Stimulated activated CD8-positive, alpha-beta memory T cell treated with anti-CD3 and anti-CD28 coated beads, Interleukin-12 subunit alpha, Interleukin-12 subunit beta, amount 100 ng/mL, for 24 hours (primary cell): ENCODE measurements around the gene PKP1.

ENCODE experiments used
- DNase-seq: peaks from one replicate; pipeline ENCODE4 v3.0.0-alpha.2; 2020; ENCODE audit errors: extremely low read depth

PKP1 gene

DNA sequence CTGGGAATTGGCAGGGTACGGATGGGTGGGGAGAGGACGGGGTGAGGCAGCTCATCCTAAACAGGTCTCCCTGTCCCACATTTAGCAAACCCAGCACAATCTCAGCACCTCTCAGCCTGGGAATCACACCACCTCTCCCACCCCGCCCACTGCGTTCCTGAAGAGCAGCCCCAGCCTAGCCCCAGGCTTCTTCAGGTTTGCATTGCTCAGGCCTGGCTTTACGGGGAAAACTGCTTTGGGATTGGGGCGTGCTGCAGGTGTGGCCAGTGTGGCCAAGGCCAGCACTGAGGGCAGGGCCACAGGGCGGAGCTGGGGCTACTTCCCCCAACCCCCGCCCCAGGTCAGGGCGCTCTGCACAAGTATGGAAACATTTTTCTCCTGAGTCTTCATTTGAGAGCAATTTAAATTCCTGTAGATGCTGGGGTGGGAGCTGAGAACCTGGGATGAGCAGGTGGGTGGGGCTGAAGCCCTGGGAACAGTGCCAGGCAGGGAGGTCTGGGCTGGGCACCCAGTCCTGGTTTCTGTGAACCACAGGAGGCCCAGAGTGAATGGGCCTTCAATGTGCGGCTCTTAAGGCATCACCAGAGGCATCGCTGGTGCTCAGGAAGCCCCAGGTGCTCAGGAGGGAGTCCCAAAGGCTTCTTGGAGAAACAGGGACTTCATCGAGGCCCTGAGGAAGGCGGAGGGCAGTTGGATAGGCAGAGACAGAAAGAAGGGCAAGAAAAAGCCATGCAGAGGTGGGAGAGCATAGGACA lies 70.1 kb downstream of the PKP1 start:
- no peak for DNase-seq

DNA sequence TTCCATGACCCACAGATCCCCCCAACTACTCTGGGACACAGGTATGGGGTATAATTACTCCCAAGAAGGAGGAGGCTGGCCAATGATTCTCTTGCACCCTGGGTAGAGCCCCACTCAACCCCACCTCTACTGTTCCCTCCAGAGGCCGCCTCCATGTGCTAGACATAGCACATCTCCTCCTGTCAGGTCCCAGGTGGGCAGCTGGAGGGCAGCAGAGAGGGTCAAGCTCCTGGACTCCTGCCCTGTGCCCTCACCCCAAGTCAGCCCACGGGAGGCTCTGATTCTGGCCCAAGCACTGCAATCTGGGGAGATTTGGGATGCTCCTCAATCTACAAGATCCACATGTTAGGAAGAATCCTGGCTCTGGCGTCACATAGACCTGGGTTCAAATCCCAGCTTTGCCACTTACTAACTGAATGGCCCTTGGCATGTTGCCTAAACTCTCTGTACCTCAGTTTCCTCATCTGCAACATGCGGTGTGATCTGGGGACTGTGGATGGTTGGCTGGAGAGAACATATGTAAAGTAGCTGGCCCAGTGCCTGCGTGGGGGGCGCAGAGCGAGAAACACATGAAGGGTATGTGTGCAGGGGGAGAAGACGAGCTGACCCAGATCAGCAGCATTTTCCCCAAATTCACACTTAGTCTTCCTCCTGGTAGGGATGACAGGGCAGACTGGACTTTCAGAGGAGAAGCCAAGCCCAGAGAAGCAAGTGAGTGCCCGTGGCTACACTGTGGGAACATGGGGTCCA lies 71.0 kb downstream of the PKP1 start:
- DNase-seq = no peak

GRCh38 chr1:201354901-201355295 lies 71.6 kb downstream of the PKP1 start:
- no peak for DNase-seq

GRCh38 chr1:201355471-201355870 lies 72.2 kb downstream of the PKP1 start:
- DNase-seq = no peak

- DNase-seq = no peak
Measured at GRCh38 chr1:201356236-201356635, 72.9 kb downstream of the PKP1 start.

DNA sequence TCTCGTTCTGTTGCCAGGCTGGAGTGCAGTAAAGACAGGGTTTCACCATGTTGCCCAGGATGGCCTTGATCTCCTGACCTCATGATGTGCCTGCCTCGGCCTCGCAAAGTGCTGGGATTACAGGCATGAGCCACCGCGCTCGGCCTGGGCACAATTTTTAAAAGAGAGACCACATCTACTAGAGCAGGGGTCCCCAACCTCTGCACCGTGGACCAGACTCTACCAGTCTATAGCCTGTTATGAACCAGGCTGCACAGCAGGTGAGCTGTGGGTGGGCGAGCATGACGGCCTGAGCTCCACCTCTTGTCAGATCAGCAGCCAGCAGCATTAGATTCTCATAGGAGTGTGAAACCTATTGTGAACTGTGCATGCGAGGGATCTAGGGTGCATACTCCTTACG lies 73.4 kb downstream of the PKP1 start:
- no peak for DNase-seq

GRCh38 chr1:201357211-201357610 lies 73.9 kb downstream of the PKP1 start:
- no peak for DNase-seq

- DNase-seq = no peak
Measured at GRCh38 chr1:201357636-201358348, 74.5 kb downstream of the PKP1 start.

DNA sequence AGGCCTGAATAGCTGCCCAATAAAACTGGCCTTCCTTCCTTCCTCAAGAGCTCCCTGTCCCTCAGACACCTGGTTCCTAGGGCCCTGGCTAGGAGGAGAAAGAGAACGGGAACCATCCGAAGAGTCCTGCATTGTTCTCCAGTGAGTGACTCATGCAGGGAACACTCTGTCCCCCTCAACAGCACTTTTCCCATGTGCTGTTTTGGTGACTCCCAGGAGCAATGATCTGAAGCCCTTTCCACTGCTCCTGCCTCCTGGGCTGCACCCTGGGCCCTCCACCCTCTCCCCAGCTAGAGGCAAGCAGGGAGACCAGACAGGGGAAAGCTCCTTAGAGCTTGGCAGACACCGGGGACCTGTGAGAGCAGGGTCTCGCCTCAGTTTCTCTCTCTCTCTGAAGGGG lies 75.3 kb downstream of the PKP1 start:
- DNase-seq = no peak

- DNase-seq = no peak
Measured at GRCh38 chr1:201359031-201359872, 75.9 kb downstream of the PKP1 start.

GRCh38 chr1:201359873-201360210 lies 76.5 kb downstream of the PKP1 start:
- no peak for DNase-seq

- no peak for DNase-seq
Measured at GRCh38 chr1:201360486-201360885, 77.2 kb downstream of the PKP1 start.

DNA sequence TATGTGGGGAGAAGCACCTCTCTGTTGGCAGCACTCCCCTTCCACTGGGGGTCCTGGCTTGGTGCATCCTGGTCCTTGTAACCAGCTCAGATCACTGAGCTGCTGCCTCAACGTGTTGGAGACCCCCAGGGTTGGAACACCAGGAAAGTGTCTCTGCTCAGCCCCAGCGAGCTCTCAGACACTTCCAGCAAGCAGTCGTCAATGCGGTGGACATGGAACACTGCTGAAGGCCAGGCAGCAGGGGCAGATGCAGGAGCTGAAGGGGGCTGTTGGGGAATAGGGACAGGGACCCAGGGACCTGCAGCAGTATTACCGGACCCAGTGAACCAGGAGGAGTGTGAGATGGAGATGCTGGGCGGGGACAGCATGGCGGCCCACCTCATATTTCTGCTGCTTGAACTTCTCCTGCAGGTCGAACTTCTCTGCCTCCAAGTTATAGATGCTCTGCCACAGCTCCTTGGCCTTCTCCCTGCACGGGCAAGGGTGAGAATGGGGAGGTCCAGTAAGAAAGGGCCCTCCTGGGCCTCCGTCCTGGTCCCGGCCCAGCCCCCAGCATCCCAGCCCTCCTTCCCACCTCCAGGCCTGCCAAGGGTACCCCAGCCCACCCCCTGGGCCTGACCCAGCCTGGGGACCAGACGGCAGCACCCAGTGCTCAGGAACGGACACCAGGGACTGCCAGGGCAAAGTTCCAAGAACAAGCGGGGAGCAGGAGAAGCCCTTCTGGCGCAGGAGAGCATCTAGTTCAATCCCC lies 77.8 kb downstream of the PKP1 start:
- no peak for DNase-seq

DNA sequence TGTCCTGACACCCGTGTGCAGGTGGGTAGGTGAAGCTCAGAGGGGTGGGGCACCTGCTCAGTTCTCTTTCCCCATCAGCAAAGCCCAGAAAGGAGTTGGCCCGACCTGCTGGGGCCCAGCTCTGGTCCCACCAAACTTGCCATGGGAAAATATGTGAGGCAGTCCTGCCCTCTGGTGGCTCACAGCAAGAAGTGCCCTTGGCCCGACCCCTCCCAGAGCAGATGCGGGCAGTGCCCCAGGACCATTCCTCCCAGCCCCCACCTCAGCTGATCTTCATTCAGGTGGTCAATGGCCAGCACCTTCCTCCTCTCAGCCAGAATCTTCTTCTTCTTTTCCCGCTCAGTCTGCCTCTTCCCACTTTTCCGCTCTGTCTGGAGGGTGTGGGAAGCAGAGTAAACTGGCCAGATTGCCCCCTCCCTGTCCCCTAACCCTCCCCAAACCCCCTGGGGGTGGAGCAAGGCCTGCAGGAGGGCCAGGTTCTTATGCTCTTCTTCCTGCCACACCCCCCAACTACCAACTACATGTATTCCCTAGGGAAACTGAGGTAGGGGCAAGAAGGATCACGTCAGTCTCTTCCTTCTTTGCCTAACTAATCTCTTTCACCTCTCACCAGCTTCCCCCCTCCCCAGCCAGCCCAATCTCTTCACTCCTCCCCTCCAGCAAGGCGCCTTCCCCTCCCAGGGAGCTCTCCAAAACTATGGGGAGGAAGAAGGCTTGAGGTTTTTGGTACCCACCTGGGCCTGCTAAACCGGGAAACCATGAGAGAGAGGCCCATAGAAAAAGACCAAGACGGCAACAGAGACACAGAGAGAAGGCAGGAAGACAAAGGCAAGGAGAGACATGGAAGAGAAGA lies 78.6 kb downstream of the PKP1 start:
- no peak for DNase-seq

- DNase-seq = no peak
Measured at GRCh38 chr1:201362906-201363305, 79.6 kb downstream of the PKP1 start.

- no peak for DNase-seq
Measured at GRCh38 chr1:201363467-201363866, 80.2 kb downstream of the PKP1 start.

DNA sequence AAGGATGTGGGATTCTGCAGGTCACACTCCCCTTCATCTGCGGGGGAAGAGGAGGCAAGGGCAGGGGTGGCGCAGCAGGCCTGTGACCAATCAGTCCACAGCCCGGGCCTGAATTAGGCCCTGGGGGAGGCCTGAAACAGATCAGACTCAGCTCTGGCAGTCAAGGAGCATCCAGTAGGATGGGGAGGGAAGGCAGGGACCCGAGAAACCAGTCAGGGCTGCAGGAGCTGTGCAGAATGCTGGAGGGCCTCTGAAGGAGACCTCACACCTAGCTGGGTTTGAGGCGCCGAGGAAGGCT lies 81.5 kb downstream of the PKP1 start:
- no peak for DNase-seq

- DNase-seq = no peak
Measured at GRCh38 chr1:201365251-201365650, 81.9 kb downstream of the PKP1 start.

GRCh38 chr1:201366696-201367095 lies 83.4 kb downstream of the PKP1 start:
- no peak for DNase-seq

DNA sequence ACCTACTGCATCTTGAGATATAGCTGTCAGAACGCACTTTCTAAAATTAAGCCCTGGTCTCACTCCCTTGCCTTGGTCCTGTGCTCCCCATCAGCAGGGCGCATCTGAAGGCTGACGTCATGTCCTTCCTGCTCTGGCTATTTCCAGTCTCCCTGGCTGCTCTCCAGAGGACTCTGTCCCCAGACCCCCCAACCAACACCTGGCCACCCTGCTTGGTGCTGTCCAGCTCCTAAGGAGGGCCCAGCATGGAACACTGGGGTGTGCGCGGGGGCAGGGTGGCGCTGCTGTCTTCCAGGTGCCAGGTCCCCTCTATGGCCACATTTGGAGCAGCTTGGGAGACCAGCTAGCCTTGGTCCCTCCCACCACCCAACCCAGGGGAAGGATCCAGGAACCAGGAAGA lies 85.9 kb downstream of the PKP1 start:
- no peak for DNase-seq

DNA sequence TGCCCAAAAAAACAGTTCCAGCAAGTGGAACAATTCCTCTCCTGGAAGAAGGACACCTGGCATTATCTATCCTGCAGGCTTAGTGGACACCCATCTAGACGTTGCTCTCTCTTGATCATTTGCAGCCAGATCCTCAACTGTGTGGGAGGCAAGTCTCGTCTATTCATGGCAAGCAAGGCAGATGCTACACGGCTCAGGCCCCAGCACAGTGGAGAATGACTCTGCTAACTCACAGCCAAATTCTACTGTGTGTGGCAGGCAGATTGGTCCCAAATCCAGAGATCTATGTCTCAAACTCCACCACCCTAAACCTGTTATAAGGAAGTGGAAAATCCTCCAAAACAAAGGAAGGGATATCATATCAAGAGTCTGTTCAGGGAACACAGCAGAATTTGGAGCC lies 87.2 kb downstream of the PKP1 start:
- no peak for DNase-seq
